ENCODE measurements around the gene SLC35F3. TPM values are rescaled to one million over a fixed set of nuclear protein-coding genes. Genes with fewer than 3 reads are reported as not detected.

SLC35F3 gene
- total and polyA plus RNA-seq, 7 experiments from 2014 or later = 0.11 to 15.2 (median 0.96) TPM; not detected in 2

GRCh38 chr1:234217316-234217840, 312.9 kb downstream of the SLC35F3 start:
- H3K36me3 ChIP-seq (ENCODE audit: control insufficient read depth in 2 of 3, insufficient read depth in 3 of 3, low read length in 3 of 3) = no peaks in the 10 kb centered on the region
- peaks cover 4 to 32% (median 22%) of the 10 kb centered on the region in 5 donors for H3K27me3 Mint-ChIP-seq
- no peaks in the 10 kb centered on the region for H3K9me3 Mint-ChIP-seq
- intact Hi-C loops (cut with micrococcal nuclease) = loop anchor here in 1 of 2 donors (1.0 to 10.0 kb wide), 2 partner anchors 13 to 63 kb away; no protein-coding TSS in a partner anchor
- H3K27ac ChIP-seq (ENCODE audit: low read depth, low read length) = no peak overlapping the region
- ATAC-seq (no peak), DNase-seq (no peak)
- H3K27ac Mint-ChIP-seq = peak overlapping the region in 2 of 9 donors; percentile 31 to 55
- H3K36me3 Mint-ChIP-seq = peaks cover 0 to 14% (median 0%) of the 10 kb centered on the region in 5 donors
- H3K4me1 Mint-ChIP-seq = peaks cover 0 to 41% (median 22%) of the 10 kb centered on the region in 7 donors
- no peaks in the 10 kb centered on the region for H3K9me3 ChIP-seq (ENCODE audit: control insufficient read depth in 2 of 3, low read length in 3 of 3)
- H3K4me3 Mint-ChIP-seq = peak overlapping the region in 1 of 10 donors; percentile 69
- POLR2A ChIA-PET = no interaction called here
- CTCF ChIA-PET = no interaction called here
- H3K4me1 ChIP-seq (ENCODE audit: control insufficient read depth in 2 of 2, insufficient read depth in 2 of 2, low read length in 2 of 2) = peaks cover 0 to 17% of the 10 kb centered on the region in 2 donors
- H3K4me3 ChIP-seq (ENCODE audit: low read length) = no peak overlapping the region
- H3K27me3 ChIP-seq (ENCODE audit: control insufficient read depth in 2 of 2, insufficient read depth in 2 of 2, low read length in 2 of 2) = no peaks in the 10 kb centered on the region

GRCh38 chr1:234218078-234218477, 313.6 kb downstream of the SLC35F3 start:
- ATAC-seq (no peak), DNase-seq (no peak)
- CTCF ChIA-PET = no interaction called here
- no peaks in the 10 kb centered on the region for H3K9me3 ChIP-seq (ENCODE audit: control insufficient read depth in 2 of 3, low read length in 3 of 3)
- intact Hi-C loops (cut with micrococcal nuclease) = loop anchor here in 1 of 2 donors (10.0 kb wide), 1 partner anchor 63 kb away; no protein-coding TSS in a partner anchor
- Mint-ChIP-seq H3K27me3 (peaks cover 4 to 30% (median 19%) of the 10 kb centered on the region in 5 donors), H3K27ac (peak overlapping the region in 2 of 9 donors; percentile 31 to 55), H3K4me1 (peaks cover 0 to 37% (median 18%) of the 10 kb centered on the region in 7 donors), H3K4me3 (peak overlapping the region in 1 of 10 donors; percentile 69), H3K36me3 (peaks cover 0 to 14% (median 0%) of the 10 kb centered on the region in 5 donors), H3K9me3 (no peaks in the 10 kb centered on the region)
- POLR2A ChIA-PET = no interaction called here
- peaks cover 0 to 13% of the 10 kb centered on the region in 2 donors for H3K4me1 ChIP-seq (ENCODE audit: control insufficient read depth in 2 of 2, insufficient read depth in 2 of 2, low read length in 2 of 2)
- no peak overlapping the region for H3K27ac ChIP-seq (ENCODE audit: low read depth, low read length)
- no peaks in the 10 kb centered on the region for H3K27me3 ChIP-seq (ENCODE audit: control insufficient read depth in 2 of 2, insufficient read depth in 2 of 2, low read length in 2 of 2)
- H3K36me3 ChIP-seq (ENCODE audit: control insufficient read depth in 2 of 3, insufficient read depth in 3 of 3, low read length in 3 of 3) = no peaks in the 10 kb centered on the region
- no peak overlapping the region for H3K4me3 ChIP-seq (ENCODE audit: low read length)

- Mint-ChIP-seq H3K9me3 (no peaks in the 10 kb centered on the region), H3K27me3 (peaks cover 4 to 34% (median 17%) of the 10 kb centered on the region in 5 donors), H3K27ac (no peak overlapping the region), H3K4me1 (peaks cover 0 to 28% (median 7%) of the 10 kb centered on the region in 7 donors), H3K4me3 (no peak overlapping the region), H3K36me3 (peaks cover 0 to 17% (median 0%) of the 10 kb centered on the region in 5 donors)
- DNase-seq = no peak
- intact Hi-C loops (cut with micrococcal nuclease) = loop anchor here in 1 of 2 donors (10.0 kb wide), 1 partner anchor 65 kb away; no protein-coding TSS in a partner anchor
- ChIA-PET POLR2A (no interaction called here), CTCF (no interaction called here)
- ATAC-seq = no peak
- Histone ChIP-seq H3K4me1 (ENCODE audit: control insufficient read depth in 2 of 2, insufficient read depth in 2 of 2, low read length in 2 of 2) (peaks cover 0 to 8% of the 10 kb centered on the region in 2 donors), H3K27ac (ENCODE audit: low read depth, low read length) (no peak overlapping the region), H3K36me3 (ENCODE audit: control insufficient read depth in 2 of 3, insufficient read depth in 3 of 3, low read length in 3 of 3) (no peaks in the 10 kb centered on the region), H3K27me3 (ENCODE audit: control insufficient read depth in 2 of 2, insufficient read depth in 2 of 2, low read length in 2 of 2) (no peaks in the 10 kb centered on the region), H3K4me3 (ENCODE audit: low read length) (no peak overlapping the region), H3K9me3 (ENCODE audit: control insufficient read depth in 2 of 3, low read length in 3 of 3) (no peaks in the 10 kb centered on the region)
Observed at GRCh38 chr1:234219711-234220110, 315.2 kb downstream of the SLC35F3 start.

GRCh38 chr1:234221601-234222000, 317.1 kb downstream of the SLC35F3 start:
- POLR2A ChIA-PET = interaction anchor here (0.6 kb wide), 1 partner anchor 171 kb away, joined by 5 read pairs; no protein-coding TSS in a partner anchor

GRCh38 chr1:234222561-234223280, 318.2 kb downstream of the SLC35F3 start:
- Mint-ChIP-seq H3K4me1 (peaks cover 0 to 12% (median 0%) of the 10 kb centered on the region in 7 donors), H3K27ac (no peak overlapping the region), H3K4me3 (no peak overlapping the region), H3K36me3 (peaks cover 0 to 10% (median 0%) of the 10 kb centered on the region in 5 donors), H3K27me3 (peaks cover 0 to 22% (median 5%) of the 10 kb centered on the region in 5 donors), H3K9me3 (no peaks in the 10 kb centered on the region)
- ChIA-PET CTCF (no interaction called here), POLR2A (no interaction called here)
- Histone ChIP-seq H3K27me3 (ENCODE audit: control insufficient read depth in 2 of 2, insufficient read depth in 2 of 2, low read length in 2 of 2) (no peaks in the 10 kb centered on the region), H3K36me3 (ENCODE audit: control insufficient read depth in 2 of 3, insufficient read depth in 3 of 3, low read length in 3 of 3) (no peaks in the 10 kb centered on the region), H3K4me3 (ENCODE audit: low read length) (no peak overlapping the region), H3K9me3 (ENCODE audit: control insufficient read depth in 2 of 3, low read length in 3 of 3) (no peaks in the 10 kb centered on the region), H3K27ac (ENCODE audit: low read depth, low read length) (no peak overlapping the region), H3K4me1 (ENCODE audit: control insufficient read depth in 2 of 2, insufficient read depth in 2 of 2, low read length in 2 of 2) (no peaks in the 10 kb centered on the region)
- intact Hi-C loops (cut with micrococcal nuclease) = no loop called here
- ATAC-seq (no peak), DNase-seq (no peak)

More at GRCh38 chr1:234221601-234222000, 317.1 kb downstream of the SLC35F3 start:
- no peak overlapping the region for H3K27ac ChIP-seq (ENCODE audit: low read depth, low read length)
- peaks cover 0 to 22% (median 2%) of the 10 kb centered on the region in 7 donors for H3K4me1 Mint-ChIP-seq
- DNase-seq = no peak
- no peaks in the 10 kb centered on the region for H3K9me3 Mint-ChIP-seq
- CTCF ChIA-PET = no interaction called here
- H3K4me1 ChIP-seq (ENCODE audit: control insufficient read depth in 2 of 2, insufficient read depth in 2 of 2, low read length in 2 of 2) = no peaks in the 10 kb centered on the region
- no peak overlapping the region for H3K4me3 ChIP-seq (ENCODE audit: low read length)
- H3K27me3 Mint-ChIP-seq = peaks cover 0 to 24% (median 6%) of the 10 kb centered on the region in 5 donors
- no peaks in the 10 kb centered on the region for H3K27me3 ChIP-seq (ENCODE audit: control insufficient read depth in 2 of 2, insufficient read depth in 2 of 2, low read length in 2 of 2)
- intact Hi-C loops (cut with micrococcal nuclease) = no loop called here
- no peak for ATAC-seq
- H3K4me3 Mint-ChIP-seq = no peak overlapping the region
- H3K36me3 Mint-ChIP-seq = peaks cover 0 to 13% (median 0%) of the 10 kb centered on the region in 5 donors
- no peaks in the 10 kb centered on the region for H3K9me3 ChIP-seq (ENCODE audit: control insufficient read depth in 2 of 3, low read length in 3 of 3)
- no peaks in the 10 kb centered on the region for H3K36me3 ChIP-seq (ENCODE audit: control insufficient read depth in 2 of 3, insufficient read depth in 3 of 3, low read length in 3 of 3)
- no peak overlapping the region for H3K27ac Mint-ChIP-seq

- CTCF ChIA-PET = no interaction called here
- Histone ChIP-seq H3K4me1 (ENCODE audit: control insufficient read depth in 2 of 2, insufficient read depth in 2 of 2, low read length in 2 of 2) (no peaks in the 10 kb centered on the region), H3K4me3 (ENCODE audit: low read length) (no peak overlapping the region), H3K9me3 (ENCODE audit: control insufficient read depth in 2 of 3, low read length in 3 of 3) (no peaks in the 10 kb centered on the region), H3K36me3 (ENCODE audit: control insufficient read depth in 2 of 3, insufficient read depth in 3 of 3, low read length in 3 of 3) (no peaks in the 10 kb centered on the region), H3K27ac (ENCODE audit: low read depth, low read length) (no peak overlapping the region), H3K27me3 (ENCODE audit: control insufficient read depth in 2 of 2, insufficient read depth in 2 of 2, low read length in 2 of 2) (no peaks in the 10 kb centered on the region)
- Mint-ChIP-seq H3K4me3 (no peak overlapping the region), H3K9me3 (no peaks in the 10 kb centered on the region), H3K27me3 (peaks cover 0 to 37% (median 20%) of the 10 kb centered on the region in 5 donors), H3K27ac (no peak overlapping the region), H3K4me1 (peaks cover 5 to 23% (median 10%) of the 10 kb centered on the region in 7 donors), H3K36me3 (peaks cover 0 to 15% (median 4%) of the 10 kb centered on the region in 5 donors)
- POLR2A ChIA-PET = no interaction called here
- ATAC-seq (no peak), DNase-seq (no peak)
- intact Hi-C loops (cut with micrococcal nuclease) = no loop called here
Observed at GRCh38 chr1:234226113-234226818, 321.8 kb downstream of the SLC35F3 start.
